AG09319 (cell line): Measurements from ENCODE around the gene EIF2S2.

Source experiments
- DNase-seq: peaks from one replicate; pipeline ENCODE4 v3.0.0-alpha.2; 2010; ENCODE audit warnings: low read depth; ENCODE audit errors: extremely low read depth
- TF ChIP-seq, protein P1 (sequence below): IDR thresholded peaks from 2 replicates; pipeline ENCODE4 v1.5.1; 2011; ENCODE audit warnings: low read depth, mild to moderate bottlenecking, inconsistent platforms, low read length, moderate library complexity

EIF2S2 gene

GRCh38 chr20:34110745-34111641, 1.1 kb downstream of the EIF2S2 start:
- peak; percentile 46 for DNase-seq
- TF ChIP-seq, protein P1, sequence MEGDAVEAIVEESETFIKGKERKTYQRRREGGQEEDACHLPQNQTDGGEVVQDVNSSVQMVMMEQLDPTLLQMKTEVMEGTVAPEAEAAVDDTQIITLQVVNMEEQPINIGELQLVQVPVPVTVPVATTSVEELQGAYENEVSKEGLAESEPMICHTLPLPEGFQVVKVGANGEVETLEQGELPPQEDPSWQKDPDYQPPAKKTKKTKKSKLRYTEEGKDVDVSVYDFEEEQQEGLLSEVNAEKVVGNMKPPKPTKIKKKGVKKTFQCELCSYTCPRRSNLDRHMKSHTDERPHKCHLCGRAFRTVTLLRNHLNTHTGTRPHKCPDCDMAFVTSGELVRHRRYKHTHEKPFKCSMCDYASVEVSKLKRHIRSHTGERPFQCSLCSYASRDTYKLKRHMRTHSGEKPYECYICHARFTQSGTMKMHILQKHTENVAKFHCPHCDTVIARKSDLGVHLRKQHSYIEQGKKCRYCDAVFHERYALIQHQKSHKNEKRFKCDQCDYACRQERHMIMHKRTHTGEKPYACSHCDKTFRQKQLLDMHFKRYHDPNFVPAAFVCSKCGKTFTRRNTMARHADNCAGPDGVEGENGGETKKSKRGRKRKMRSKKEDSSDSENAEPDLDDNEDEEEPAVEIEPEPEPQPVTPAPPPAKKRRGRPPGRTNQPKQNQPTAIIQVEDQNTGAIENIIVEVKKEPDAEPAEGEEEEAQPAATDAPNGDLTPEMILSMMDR, result no peak

GRCh38 chr20:34110025-34110744, 1.9 kb downstream of the EIF2S2 start:
- no peak for DNase-seq
- TF ChIP-seq, protein P1, result no peak

DNA sequence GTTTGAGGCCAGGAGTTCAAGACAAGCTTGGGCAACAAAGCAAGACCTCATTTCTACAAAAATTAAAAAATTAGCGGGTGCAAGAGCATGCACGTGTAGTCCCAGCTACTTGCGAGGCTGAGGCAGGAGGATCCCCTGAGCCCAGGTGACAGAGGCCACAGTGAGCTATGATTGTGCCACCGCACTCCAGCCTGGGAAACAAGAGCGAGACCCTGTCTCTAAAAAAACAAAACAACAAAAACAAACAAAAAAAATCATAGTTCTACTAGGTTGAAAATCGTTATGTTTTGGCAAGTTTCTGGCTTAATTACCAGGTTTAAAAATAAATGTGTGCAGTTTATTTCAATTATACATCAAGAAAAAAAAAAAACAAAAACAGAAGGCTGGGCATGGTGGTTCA, 2.6 kb downstream of the EIF2S2 start:
- DNase-seq, result no peak
- TF ChIP-seq, protein P1, result no peak

DNA sequence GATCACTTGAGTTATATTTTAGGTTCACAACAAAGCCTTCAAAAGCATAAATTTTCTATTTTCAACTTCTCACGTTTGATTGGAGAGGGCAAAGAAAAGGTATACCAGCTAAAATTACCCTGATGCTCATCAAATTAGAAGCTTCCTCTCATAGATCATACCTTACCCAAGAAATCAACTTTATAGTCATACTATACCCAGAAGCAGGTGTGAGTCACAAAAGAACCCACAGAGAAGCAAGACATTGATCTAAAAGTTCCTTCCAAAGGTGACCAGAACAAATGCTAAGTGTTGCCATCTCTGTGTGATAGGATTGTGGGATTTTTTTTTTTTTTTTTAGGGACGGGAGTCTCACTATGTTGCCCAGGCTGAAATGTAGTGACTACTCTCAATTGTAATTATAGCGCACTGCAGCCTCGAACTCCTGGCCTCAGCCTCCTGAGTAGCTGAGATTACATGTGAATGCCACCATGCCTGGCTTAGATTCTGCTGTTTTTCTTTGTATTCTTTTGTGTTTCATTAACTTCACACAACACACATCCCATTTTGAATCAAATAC, 3.3 kb downstream of the EIF2S2 start:
- no peak for DNase-seq
- TF ChIP-seq, protein P1, result no peak

DNA sequence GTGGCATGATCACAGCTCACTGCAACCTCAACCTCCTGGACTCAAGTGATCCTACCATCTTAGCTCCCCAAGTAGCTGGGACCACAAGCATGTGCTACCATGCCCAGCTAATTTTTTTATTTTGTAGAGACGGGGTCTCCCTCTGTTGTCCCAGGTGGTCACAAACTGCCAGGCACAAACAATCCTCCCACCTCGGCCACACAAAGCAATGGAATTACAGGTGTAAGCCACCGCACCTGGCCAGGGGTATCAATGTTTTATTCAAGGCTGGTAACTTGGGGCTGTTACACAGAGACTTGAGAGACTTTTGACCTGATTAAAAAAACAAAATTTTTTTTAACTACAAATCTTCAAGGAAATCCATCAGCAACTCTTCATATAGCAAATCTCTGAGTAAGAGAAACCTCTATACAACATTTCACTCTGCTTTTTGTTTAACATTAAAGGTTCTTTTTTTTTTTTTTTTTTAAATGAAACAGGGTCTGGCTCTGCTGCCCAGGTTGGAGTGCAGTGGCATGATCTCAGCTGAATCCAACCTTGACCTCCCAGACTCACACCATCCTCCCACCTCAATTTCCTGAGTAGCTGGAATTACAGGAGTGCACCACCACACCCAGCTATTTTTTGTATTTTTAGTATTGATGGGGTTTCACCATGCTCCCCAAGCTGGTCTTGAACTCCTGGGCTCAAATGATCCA, 5.9 kb downstream of the EIF2S2 start:
- TF ChIP-seq, protein P1, result no peak
- DNase-seq, result no peak

DNA sequence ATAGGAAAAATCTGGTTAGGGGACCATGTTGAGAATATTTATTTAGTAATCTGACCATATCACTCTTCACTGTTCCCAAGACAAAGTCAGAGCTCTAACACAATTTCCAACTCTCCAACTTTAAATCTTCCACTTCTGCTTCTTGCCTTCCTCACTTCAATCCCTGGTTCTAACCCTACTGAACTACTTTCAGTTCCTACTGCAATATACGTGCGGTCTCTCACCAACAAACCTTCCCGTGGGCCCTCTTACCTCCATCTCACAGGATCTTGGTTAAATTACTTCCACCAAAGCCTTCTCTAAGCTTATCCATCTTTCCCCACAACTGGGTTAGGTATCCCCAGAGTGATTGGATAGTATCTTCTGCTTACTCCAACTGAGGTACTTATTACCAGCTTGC, 8.0 kb downstream of the EIF2S2 start:
- TF ChIP-seq, protein P1, result no peak
- DNase-seq, result no peak
